ENCODE measurements around the gene AKAP6. TPM values are rescaled to one million over a fixed set of nuclear protein-coding genes. Genes with fewer than 3 reads are reported as not detected.

The AKAP6 gene
- total and polyA plus RNA-seq, 5 donors from 2014 or later: 0.07 to 1.1 (median 0.47) TPM

DNA sequence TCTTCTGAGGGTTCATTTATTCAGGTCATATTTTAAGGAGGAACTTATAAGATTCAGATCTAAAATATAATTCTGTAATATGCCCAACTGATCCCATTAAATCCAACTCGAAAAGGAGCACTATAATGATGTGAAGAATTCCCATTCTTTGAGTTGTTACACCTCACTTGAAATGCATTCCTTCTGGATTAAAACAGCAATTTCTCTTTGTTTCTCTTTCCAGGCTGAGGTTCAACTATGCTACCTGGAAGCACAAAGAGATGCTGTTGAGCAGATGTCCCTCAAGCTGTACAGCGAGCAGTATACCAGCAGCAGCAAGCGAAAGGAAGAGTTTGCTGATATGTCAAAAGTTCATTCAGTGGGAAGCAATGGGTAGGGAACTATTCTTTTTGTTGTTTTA is 349.0 kb downstream of the AKAP6 start:
- H3K27ac Mint-ChIP-seq: no peak overlapping the region
- H3K27me3 ChIP-seq (ENCODE audit: control insufficient read depth, insufficient read depth, low read length): no peaks in the 10 kb centered on the region
- no peak overlapping the region for H3K4me3 Mint-ChIP-seq
- no peaks in the 10 kb centered on the region for H3K36me3 ChIP-seq (ENCODE audit: control insufficient read depth, insufficient read depth, low read length)
- H3K4me3 ChIP-seq (ENCODE audit: low read depth, low read length): no peak overlapping the region
- no peaks in the 10 kb centered on the region for H3K36me3 Mint-ChIP-seq
- H3K9me3 ChIP-seq (ENCODE audit: control insufficient read depth in 2 of 2, low read length in 2 of 2): no peaks in the 10 kb centered on the region
- H3K27me3 Mint-ChIP-seq: no peaks in the 10 kb centered on the region
- DNase-seq (no peak), ATAC-seq (ENCODE audit: low read depth in 2 of 2) (no peak)
- peaks cover 0 to 2% (median 0%) of the 10 kb centered on the region in 4 donors for H3K4me1 Mint-ChIP-seq
- H3K9me3 Mint-ChIP-seq: peaks cover 0 to 7% (median 2%) of the 10 kb centered on the region in 7 donors
- H3K4me1 ChIP-seq (ENCODE audit: control insufficient read depth, insufficient read depth, low read length, poor library complexity, severe bottlenecking): no peaks in the 10 kb centered on the region
- H3K27ac ChIP-seq (ENCODE audit: insufficient read depth, low read length, poor library complexity, severe bottlenecking): no peak overlapping the region

DNA sequence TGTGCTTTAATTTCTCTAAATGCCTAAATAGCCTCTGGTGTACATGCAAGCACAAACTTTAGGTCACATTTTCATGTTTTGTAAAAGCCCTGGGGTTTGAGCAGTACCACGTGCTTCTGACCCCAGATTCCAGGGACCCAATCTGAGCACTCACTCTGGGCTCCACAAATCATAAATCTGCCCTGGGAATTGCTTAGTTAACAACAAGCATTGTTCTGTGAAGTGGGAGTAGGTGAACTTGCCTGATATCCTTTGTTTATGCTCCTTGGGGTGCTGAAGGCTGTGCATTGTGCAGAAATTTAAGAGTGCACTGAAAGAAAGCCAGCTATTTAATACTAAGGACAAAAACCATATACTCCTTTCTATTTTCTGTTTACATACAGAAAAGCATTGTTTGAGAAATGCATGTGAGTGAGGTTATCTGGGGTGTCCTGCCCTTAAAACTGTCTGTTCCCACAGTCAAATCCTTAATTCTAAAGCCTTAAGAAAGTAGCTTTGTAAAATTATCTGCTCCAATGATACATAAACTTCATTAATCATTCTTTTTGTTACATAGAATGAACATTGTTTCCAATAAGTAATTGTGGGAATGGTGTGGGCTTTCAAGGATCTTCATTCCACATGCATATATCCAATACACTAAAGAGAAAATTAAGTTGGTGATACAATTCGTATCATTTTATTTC is 351.0 kb downstream of the AKAP6 start:
- no peak overlapping the region for H3K27ac ChIP-seq (ENCODE audit: insufficient read depth, low read length, poor library complexity, severe bottlenecking)
- no peaks in the 10 kb centered on the region for H3K9me3 ChIP-seq (ENCODE audit: control insufficient read depth in 2 of 2, low read length in 2 of 2)
- H3K36me3 ChIP-seq (ENCODE audit: control insufficient read depth, insufficient read depth, low read length): no peaks in the 10 kb centered on the region
- no peaks in the 10 kb centered on the region for H3K4me1 ChIP-seq (ENCODE audit: control insufficient read depth, insufficient read depth, low read length, poor library complexity, severe bottlenecking)
- no peak overlapping the region for H3K27ac Mint-ChIP-seq
- H3K4me3 ChIP-seq (ENCODE audit: low read depth, low read length): no peak overlapping the region
- H3K9me3 Mint-ChIP-seq: peaks cover 0 to 3% (median 0%) of the 10 kb centered on the region in 7 donors
- H3K36me3 Mint-ChIP-seq: no peaks in the 10 kb centered on the region
- ATAC-seq (ENCODE audit: low read depth in 2 of 2) (no peak), DNase-seq (no peak)
- H3K4me3 Mint-ChIP-seq: no peak overlapping the region
- H3K27me3 Mint-ChIP-seq: no peaks in the 10 kb centered on the region
- H3K27me3 ChIP-seq (ENCODE audit: control insufficient read depth, insufficient read depth, low read length): no peaks in the 10 kb centered on the region
- peaks cover 0 to 2% (median 0%) of the 10 kb centered on the region in 4 donors for H3K4me1 Mint-ChIP-seq

DNA sequence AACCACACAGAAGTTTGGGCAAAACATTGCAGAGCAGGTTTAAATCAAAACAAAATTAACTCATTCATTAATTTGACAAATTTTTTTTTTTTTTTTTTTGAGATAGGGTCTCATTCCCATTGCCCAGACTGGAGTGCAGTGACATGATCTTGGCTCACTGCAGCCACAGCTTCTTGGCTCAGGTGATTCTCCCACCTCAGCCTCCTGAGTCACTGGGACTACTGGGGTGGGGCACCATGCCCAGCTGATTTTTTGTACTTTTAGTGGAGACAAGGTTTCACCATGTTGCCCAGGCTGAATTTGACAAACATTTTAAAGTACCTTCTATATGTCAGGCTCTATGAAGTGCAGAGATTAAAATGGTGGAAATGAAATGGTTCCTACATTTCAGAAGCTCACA is 352.5 kb downstream of the AKAP6 start:
- DNase-seq: no peak

DNA sequence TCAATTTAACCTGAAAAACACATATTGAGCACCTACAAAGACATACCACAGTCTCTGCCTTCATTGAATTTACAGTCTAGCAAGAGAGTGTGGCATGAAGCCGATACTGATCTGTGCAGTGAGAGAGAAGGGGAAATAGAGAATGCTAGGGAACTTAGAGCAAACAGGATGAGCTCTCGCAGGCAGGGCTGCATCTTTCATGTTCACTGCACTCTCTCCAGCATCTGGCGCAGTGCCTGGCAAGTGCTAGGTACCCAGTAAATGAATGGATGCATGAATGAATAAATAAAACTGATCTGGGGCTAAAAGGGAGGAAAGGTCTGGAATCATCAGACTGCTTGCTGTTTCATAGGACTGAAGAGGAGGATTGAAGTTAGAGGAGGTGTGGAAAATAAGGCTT is 353.1 kb downstream of the AKAP6 start:
- H3K9me3 ChIP-seq (ENCODE audit: control insufficient read depth in 2 of 2, low read length in 2 of 2): no peaks in the 10 kb centered on the region
- H3K36me3 ChIP-seq (ENCODE audit: control insufficient read depth, insufficient read depth, low read length): no peaks in the 10 kb centered on the region
- no peaks in the 10 kb centered on the region for H3K36me3 Mint-ChIP-seq
- H3K4me1 Mint-ChIP-seq: peaks cover 0 to 2% (median 0%) of the 10 kb centered on the region in 4 donors
- H3K9me3 Mint-ChIP-seq: peaks cover 0 to 3% (median 0%) of the 10 kb centered on the region in 7 donors
- no peak overlapping the region for H3K27ac Mint-ChIP-seq
- no peak overlapping the region for H3K27ac ChIP-seq (ENCODE audit: insufficient read depth, low read length, poor library complexity, severe bottlenecking)
- no peak for ATAC-seq (ENCODE audit: low read depth in 2 of 2)
- H3K27me3 Mint-ChIP-seq: no peaks in the 10 kb centered on the region
- H3K4me3 Mint-ChIP-seq: no peak overlapping the region
- H3K27me3 ChIP-seq (ENCODE audit: control insufficient read depth, insufficient read depth, low read length): no peaks in the 10 kb centered on the region
- peak in 1 of 3 donors; percentile 4 for DNase-seq
- H3K4me3 ChIP-seq (ENCODE audit: low read depth, low read length): no peak overlapping the region
- no peaks in the 10 kb centered on the region for H3K4me1 ChIP-seq (ENCODE audit: control insufficient read depth, insufficient read depth, low read length, poor library complexity, severe bottlenecking)

More for the DNA sequence above, 352.5 kb downstream of the AKAP6 start:
- Mint-ChIP-seq H3K4me1 (peaks cover 0 to 2% (median 0%) of the 10 kb centered on the region in 4 donors), H3K27ac (no peak overlapping the region), H3K36me3 (no peaks in the 10 kb centered on the region), H3K9me3 (peaks cover 0 to 3% (median 0%) of the 10 kb centered on the region in 7 donors), H3K27me3 (no peaks in the 10 kb centered on the region), H3K4me3 (no peak overlapping the region)
- no peak overlapping the region for H3K4me3 ChIP-seq (ENCODE audit: low read depth, low read length)
- no peaks in the 10 kb centered on the region for H3K36me3 ChIP-seq (ENCODE audit: control insufficient read depth, insufficient read depth, low read length)
- no peak overlapping the region for H3K27ac ChIP-seq (ENCODE audit: insufficient read depth, low read length, poor library complexity, severe bottlenecking)
- H3K4me1 ChIP-seq (ENCODE audit: control insufficient read depth, insufficient read depth, low read length, poor library complexity, severe bottlenecking): no peaks in the 10 kb centered on the region
- no peaks in the 10 kb centered on the region for H3K9me3 ChIP-seq (ENCODE audit: control insufficient read depth in 2 of 2, low read length in 2 of 2)
- no peaks in the 10 kb centered on the region for H3K27me3 ChIP-seq (ENCODE audit: control insufficient read depth, insufficient read depth, low read length)
- no peak for ATAC-seq (ENCODE audit: low read depth in 2 of 2)

DNA sequence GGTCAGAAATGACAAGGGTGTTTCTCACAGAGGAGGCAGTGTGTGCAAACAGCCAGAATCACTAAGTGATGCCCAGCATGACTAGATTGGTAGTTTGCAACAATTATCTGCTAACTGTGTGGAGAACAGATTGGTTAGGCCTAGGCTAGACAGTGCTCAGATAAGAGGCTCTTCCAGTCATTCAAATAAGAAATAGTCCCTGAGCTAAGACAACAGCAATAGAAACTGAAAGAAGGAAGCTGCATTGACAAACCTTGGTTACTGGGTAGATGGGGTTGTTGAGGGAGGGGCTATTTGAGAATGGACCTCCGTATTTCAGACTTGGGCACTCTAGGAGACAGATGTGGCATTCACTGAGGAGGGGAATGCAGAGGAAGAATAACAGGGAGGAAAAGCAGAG is 354.6 kb downstream of the AKAP6 start:
- Histone ChIP-seq H3K27me3 (ENCODE audit: control insufficient read depth, insufficient read depth, low read length) (no peaks in the 10 kb centered on the region), H3K9me3 (ENCODE audit: control insufficient read depth in 2 of 2, low read length in 2 of 2) (no peaks in the 10 kb centered on the region), H3K4me3 (ENCODE audit: low read depth, low read length) (no peak overlapping the region), H3K4me1 (ENCODE audit: control insufficient read depth, insufficient read depth, low read length, poor library complexity, severe bottlenecking) (no peaks in the 10 kb centered on the region), H3K27ac (ENCODE audit: insufficient read depth, low read length, poor library complexity, severe bottlenecking) (no peak overlapping the region), H3K36me3 (ENCODE audit: control insufficient read depth, insufficient read depth, low read length) (no peaks in the 10 kb centered on the region)
- DNase-seq: no peak
- Mint-ChIP-seq H3K27ac (no peak overlapping the region), H3K4me3 (no peak overlapping the region), H3K4me1 (peaks cover 0 to 2% (median 0%) of the 10 kb centered on the region in 4 donors), H3K9me3 (peaks cover 0 to 3% (median 0%) of the 10 kb centered on the region in 7 donors), H3K27me3 (no peaks in the 10 kb centered on the region), H3K36me3 (no peaks in the 10 kb centered on the region)
- ATAC-seq (ENCODE audit: low read depth in 2 of 2): no peak

DNA sequence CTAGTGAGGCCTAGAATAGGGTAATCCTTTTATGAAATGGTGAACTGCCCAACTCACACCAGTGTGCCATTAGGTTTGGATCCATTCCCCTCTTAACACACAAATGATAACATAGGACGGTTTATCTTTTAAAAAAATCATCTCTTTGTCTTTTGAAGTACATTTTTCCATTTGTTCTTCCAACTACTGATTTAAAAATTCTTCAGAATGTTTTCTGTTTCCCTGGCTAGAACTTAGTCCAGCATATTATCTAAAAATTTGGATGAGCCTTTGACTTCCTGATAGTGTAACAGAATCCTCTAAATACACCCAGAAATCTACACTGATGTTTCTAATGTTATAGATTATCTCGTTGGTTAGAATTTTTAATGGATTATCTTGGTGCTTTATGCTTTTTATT is 359.8 kb downstream of the AKAP6 start:
- no peaks in the 10 kb centered on the region for H3K27me3 ChIP-seq (ENCODE audit: control insufficient read depth, insufficient read depth, low read length)
- Mint-ChIP-seq H3K9me3 (peaks cover 0 to 2% (median 0%) of the 10 kb centered on the region in 7 donors), H3K4me1 (no peaks in the 10 kb centered on the region), H3K27ac (no peak overlapping the region), H3K4me3 (no peak overlapping the region), H3K36me3 (no peaks in the 10 kb centered on the region), H3K27me3 (no peaks in the 10 kb centered on the region)
- DNase-seq (no peak), ATAC-seq (ENCODE audit: low read depth in 2 of 2) (no peak)
- H3K4me1 ChIP-seq (ENCODE audit: control insufficient read depth, insufficient read depth, low read length, poor library complexity, severe bottlenecking): no peaks in the 10 kb centered on the region
- H3K4me3 ChIP-seq (ENCODE audit: low read depth, low read length): no peak overlapping the region
- H3K9me3 ChIP-seq (ENCODE audit: control insufficient read depth in 2 of 2, low read length in 2 of 2): no peaks in the 10 kb centered on the region
- no peak overlapping the region for H3K27ac ChIP-seq (ENCODE audit: insufficient read depth, low read length, poor library complexity, severe bottlenecking)
- no peaks in the 10 kb centered on the region for H3K36me3 ChIP-seq (ENCODE audit: control insufficient read depth, insufficient read depth, low read length)

DNA sequence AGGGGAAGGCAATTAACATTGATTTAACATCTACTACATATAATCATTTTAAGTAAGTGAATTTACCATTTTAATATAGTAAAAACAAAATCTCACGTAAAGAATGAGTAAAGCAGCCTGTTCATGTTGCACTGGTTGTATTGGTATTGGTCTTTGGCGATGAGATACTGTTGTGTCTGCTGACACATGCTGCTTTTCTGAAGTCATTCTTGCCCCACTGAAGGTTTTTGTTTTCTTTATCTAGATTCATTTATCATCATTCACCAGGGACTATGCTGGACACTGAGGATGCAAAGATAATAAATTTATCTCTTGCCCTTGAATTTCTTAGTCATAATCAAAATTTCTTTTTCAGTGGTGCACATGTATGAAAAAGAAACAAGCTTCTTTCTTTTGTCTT is 363.3 kb downstream of the AKAP6 start:
- peaks cover 0 to 2% (median 0%) of the 10 kb centered on the region in 4 donors for H3K4me1 Mint-ChIP-seq
- no peak overlapping the region for H3K27ac Mint-ChIP-seq
- no peaks in the 10 kb centered on the region for H3K27me3 ChIP-seq (ENCODE audit: control insufficient read depth, insufficient read depth, low read length)
- no peaks in the 10 kb centered on the region for H3K4me1 ChIP-seq (ENCODE audit: control insufficient read depth, insufficient read depth, low read length, poor library complexity, severe bottlenecking)
- DNase-seq (no peak), ATAC-seq (ENCODE audit: low read depth in 2 of 2) (no peak)
- no peaks in the 10 kb centered on the region for H3K36me3 ChIP-seq (ENCODE audit: control insufficient read depth, insufficient read depth, low read length)
- H3K9me3 ChIP-seq (ENCODE audit: control insufficient read depth in 2 of 2, low read length in 2 of 2): no peaks in the 10 kb centered on the region
- no peak overlapping the region for H3K27ac ChIP-seq (ENCODE audit: insufficient read depth, low read length, poor library complexity, severe bottlenecking)
- H3K36me3 Mint-ChIP-seq: no peaks in the 10 kb centered on the region
- H3K4me3 ChIP-seq (ENCODE audit: low read depth, low read length): no peak overlapping the region
- H3K27me3 Mint-ChIP-seq: no peaks in the 10 kb centered on the region
- no peak overlapping the region for H3K4me3 Mint-ChIP-seq
- peaks cover 0 to 3% (median 0%) of the 10 kb centered on the region in 7 donors for H3K9me3 Mint-ChIP-seq

DNA sequence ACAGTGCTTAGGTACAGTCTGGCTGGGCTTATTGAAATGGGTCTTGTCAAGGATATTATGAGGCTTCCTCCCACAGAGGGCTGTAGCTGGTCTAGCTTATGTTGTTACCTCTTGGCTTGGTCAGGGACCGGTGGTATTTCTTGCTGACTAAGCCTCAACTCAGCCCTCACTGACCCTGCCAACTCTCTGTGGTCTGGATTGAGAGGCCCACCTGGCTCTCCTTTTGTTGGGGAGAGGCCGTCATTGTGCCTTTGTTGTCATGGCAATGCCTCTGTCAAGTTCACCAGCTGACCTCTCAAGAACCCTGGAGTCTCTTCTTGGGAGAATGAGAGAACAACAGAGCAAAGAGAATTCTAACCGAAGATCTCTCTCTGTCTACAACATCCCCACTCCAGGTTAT is 364.0 kb downstream of the AKAP6 start:
- no peaks in the 10 kb centered on the region for H3K36me3 ChIP-seq (ENCODE audit: control insufficient read depth, insufficient read depth, low read length)
- H3K27me3 Mint-ChIP-seq: no peaks in the 10 kb centered on the region
- no peaks in the 10 kb centered on the region for H3K4me1 ChIP-seq (ENCODE audit: control insufficient read depth, insufficient read depth, low read length, poor library complexity, severe bottlenecking)
- no peaks in the 10 kb centered on the region for H3K36me3 Mint-ChIP-seq
- H3K27ac ChIP-seq (ENCODE audit: insufficient read depth, low read length, poor library complexity, severe bottlenecking): no peak overlapping the region
- H3K4me3 ChIP-seq (ENCODE audit: low read depth, low read length): no peak overlapping the region
- H3K4me3 Mint-ChIP-seq: no peak overlapping the region
- ATAC-seq (ENCODE audit: low read depth in 2 of 2) (no peak), DNase-seq (no peak)
- no peaks in the 10 kb centered on the region for H3K9me3 ChIP-seq (ENCODE audit: control insufficient read depth in 2 of 2, low read length in 2 of 2)
- H3K27me3 ChIP-seq (ENCODE audit: control insufficient read depth, insufficient read depth, low read length): no peaks in the 10 kb centered on the region
- peaks cover 0 to 2% (median 0%) of the 10 kb centered on the region in 4 donors for H3K4me1 Mint-ChIP-seq
- H3K27ac Mint-ChIP-seq: peak overlapping the region in 1 of 3 donors; percentile 4
- peaks cover 0 to 3% (median 0%) of the 10 kb centered on the region in 7 donors for H3K9me3 Mint-ChIP-seq

All from CD4-positive, CD25-positive, alpha-beta regulatory T cell (primary cell).